HG02642 (cell line): ENCODE results near the gene GLIS2.

ENCODE experiments used
- ATAC-seq: cut with Tn5 transposase; IDR thresholded peaks from one replicate; pipeline ENCODE4 v1.9.1; 2021; ENCODE audit warnings: mild to moderate bottlenecking; ENCODE audit not compliant: unreplicated experiment, poor library complexity

Gene GLIS2

GRCh38 chr16:4347765-4348509 is 32.1 kb downstream of the GLIS2 start:
- no peak for ATAC-seq

- no peak for ATAC-seq
Measured at GRCh38 chr16:4349332-4349731, 33.5 kb downstream of the GLIS2 start.

- no peak for ATAC-seq
Measured at GRCh38 chr16:4350365-4350786, 34.5 kb downstream of the GLIS2 start.

GRCh38 chr16:4350787-4351659 is 35.2 kb downstream of the GLIS2 start, which contains the start of gene PAM16:
Gene PAM16, minus strand, starts transcription at chr16:4351321. Its CDS starts 87 bp downstream, at chr16:4351234.
- ATAC-seq = peak; percentile 92

GRCh38 chr16:4351880-4352279 is 36.0 kb downstream of the GLIS2 start:
- no peak for ATAC-seq

GRCh38 chr16:4352843-4353242 is 37.0 kb downstream of the GLIS2 start:
- ATAC-seq = no peak

GRCh38 chr16:4353675-4354074 is 37.8 kb downstream of the GLIS2 start:
- ATAC-seq = no peak

GRCh38 chr16:4354512-4355409 is 38.9 kb downstream of the GLIS2 start:
- no peak for ATAC-seq

- ATAC-seq = no peak
Measured at GRCh38 chr16:4356820-4357219, 41.0 kb downstream of the GLIS2 start.

GRCh38 chr16:4358236-4358635 is 42.4 kb downstream of the GLIS2 start:
- no peak for ATAC-seq

GRCh38 chr16:4358831-4359561 is 43.1 kb downstream of the GLIS2 start:
- no peak for ATAC-seq

- no peak for ATAC-seq
Measured at GRCh38 chr16:4359914-4360313, 44.0 kb downstream of the GLIS2 start.

GRCh38 chr16:4360538-4361021 is 44.7 kb downstream of the GLIS2 start:
- ATAC-seq = no peak

GRCh38 chr16:4361033-4361943 is 45.4 kb downstream of the GLIS2 start:
- ATAC-seq = no peak

- no peak for ATAC-seq
Measured at GRCh38 chr16:4361944-4362311, 46.1 kb downstream of the GLIS2 start.

- no peak for ATAC-seq
Measured at GRCh38 chr16:4362476-4363135, 46.7 kb downstream of the GLIS2 start.

GRCh38 chr16:4364196-4365013 is 48.5 kb downstream of the GLIS2 start:
- no peak for ATAC-seq
